HG02852 (cell line): Measurements from ENCODE around the gene MYPN.

Source experiments
- ATAC-seq: cut with Tn5 transposase; IDR thresholded peaks from one replicate; pipeline ENCODE4 v1.9.1; 2021; ENCODE audit warnings: mild to moderate bottlenecking, moderate library complexity; ENCODE audit not compliant: unreplicated experiment

Gene MYPN

DNA sequence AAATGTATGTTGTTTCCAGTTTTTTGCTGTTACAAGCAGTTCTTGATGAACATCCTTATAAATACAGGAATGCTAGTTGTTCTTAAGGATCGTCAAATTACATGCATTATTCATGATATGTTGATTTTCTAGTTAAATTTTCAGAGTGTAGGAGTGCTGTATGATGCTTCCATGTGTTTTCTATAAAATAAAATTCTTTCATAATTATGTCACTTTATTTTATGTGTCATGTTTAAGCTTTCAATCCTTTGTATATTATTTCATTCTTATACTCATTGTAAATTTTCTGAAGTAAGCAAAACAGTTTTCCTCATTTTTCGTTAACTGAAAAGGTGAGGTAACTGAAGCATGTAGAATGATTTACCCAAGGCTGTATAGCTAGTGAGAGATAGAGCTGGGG, 16.8 kb upstream of the MYPN start:
- no peak for ATAC-seq

DNA sequence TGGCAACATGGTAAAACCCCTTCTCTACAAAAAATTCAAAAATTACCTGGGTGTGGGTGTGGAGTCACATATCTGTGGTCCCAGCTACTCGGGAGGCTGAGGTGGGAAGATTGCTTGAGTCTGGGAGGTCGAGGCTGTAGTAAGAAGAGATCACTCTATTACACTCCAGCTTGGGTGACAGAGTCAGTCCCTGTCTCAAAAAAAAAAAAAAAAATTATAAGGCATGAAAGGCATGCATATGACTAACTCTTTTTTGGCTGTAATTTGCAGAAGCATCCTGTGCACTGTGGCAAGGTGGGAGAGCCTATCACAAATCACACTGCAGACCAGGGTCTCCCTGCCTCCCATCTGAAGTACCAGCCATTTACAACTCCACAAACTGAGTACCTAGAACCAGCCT, 14.1 kb upstream of the MYPN start:
- ATAC-seq: no peak

DNA sequence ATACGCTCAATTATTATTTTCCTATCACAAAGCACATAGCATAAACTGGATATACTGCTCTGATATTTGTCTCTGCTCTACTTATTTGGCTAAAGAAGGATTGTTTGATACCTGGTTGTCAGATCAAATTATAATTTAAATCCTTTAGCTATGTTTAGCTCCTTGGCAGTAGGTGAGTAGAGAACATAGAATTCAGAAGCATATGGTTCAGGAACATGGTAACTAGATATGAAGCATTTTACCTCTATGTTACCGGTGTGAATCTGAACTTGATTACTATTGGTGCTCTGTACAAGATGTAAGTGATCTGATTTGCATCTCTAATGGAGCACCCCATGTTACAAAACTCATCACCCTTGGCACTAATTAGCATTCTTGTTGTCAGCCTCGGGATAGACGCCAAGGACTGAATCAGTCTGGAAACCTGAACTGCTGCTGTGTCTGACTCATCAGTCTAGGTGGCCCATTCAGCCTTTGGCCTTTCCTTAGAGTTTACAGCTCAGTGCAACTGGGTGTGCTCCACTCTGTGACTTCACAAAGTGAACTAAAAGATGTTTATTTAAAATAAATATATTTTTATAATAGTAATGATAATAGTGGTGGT, 12.3 kb upstream of the MYPN start:
- ATAC-seq: no peak

DNA sequence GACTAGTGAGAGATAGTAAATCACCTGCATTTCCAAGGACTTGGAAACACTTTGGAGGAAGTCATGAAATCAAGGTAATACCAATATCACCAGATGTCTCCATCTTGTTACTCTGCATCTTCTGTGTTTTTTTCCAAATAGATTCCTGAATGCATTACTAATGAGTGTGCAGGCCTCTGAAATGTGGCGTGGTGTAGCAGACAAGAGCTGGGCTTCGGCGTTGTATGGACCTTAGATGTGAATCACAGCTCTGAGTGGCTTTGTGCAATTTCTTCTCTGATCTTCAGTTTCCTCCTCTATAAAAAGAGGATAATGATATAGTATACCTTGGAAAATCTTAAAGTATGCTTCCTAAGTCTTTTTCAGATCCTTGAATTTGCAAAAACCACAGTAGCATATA, 9.6 kb upstream of the MYPN start:
- no peak for ATAC-seq

DNA sequence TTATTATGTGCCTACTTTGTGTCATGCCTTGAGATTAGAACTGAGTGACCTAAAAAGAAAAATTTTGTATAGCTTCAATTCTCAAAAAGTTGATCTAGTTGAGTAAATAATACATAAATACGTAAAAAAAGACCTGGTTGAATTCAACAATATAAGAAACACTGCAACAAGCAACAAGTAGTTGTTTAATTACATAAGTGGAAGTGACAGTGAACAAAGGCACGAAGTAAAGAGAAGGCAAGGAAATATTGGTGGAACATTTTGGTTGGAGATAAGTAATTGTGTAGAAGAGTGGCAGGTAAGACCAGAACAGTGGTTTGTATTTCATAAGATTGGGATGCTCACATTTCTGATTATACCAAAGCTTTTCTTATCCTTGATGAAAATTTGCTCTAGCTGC, 8.2 kb upstream of the MYPN start:
- ATAC-seq: no peak

DNA sequence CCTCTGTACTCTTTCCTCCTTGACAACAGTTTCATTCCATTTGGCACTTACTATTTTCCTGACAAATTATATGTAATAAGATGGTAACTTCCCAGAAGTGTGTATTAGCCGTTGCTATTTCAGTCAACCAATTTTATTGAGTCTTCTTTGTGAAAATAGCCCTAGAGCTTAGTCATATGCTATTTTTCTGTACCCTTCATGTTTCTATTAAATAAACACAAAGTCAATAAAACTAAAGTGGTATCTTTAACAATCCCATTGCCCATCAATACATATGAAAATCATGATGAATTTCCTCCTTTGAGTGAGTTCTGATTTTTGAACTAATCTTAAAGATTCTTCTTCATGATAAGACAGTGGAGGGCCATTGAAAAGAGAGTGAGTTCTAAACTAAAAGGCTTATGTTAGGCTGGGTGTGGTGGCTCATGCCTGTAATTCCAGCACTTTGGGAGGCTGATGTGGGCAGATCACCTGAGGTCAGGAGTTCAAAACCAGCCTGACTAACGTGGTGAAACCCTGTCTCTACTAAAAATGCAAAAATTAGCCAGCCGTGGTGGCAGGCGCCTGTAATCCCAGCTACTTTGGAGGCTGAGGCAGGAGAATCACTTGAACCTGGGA, 5.9 kb upstream of the MYPN start:
- no peak for ATAC-seq

DNA sequence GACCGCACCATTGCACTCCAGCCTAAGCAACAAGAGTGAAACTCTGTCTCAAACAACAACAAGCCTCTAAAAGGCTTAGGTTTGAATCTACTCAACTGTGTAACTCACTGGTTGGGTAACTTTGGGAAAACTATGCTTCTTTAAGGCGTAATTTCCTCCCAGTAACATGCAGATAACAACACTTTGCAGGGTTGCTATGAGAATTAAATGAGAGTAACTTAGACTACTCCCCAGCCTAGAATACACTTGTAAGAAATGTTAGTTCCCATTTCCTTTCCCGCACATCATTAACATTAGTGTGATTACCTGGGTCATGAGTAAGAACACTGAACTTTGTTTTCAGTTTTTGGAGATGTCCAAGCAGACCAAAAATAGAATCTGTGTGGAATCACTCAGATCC, 5.4 kb upstream of the MYPN start:
- no peak for ATAC-seq

DNA sequence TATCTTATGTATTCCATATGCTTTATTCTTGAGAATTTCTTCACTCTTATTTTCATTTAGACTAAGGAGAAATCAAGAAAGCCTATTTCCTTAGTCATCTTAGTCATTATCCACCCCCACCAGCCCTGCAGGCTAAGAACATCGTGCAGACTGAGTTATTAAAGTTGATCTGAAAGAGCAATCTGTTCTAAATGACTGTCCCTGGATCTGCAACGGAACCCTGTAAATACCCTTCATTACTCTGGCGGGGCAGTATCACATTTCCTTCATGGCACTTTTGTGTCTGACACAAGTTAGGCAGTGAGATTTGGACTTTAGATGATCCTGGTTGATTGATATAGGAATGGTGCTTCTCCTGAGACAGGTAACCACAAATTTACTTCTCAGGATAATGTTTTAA, 3.5 kb upstream of the MYPN start:
- ATAC-seq: no peak

DNA sequence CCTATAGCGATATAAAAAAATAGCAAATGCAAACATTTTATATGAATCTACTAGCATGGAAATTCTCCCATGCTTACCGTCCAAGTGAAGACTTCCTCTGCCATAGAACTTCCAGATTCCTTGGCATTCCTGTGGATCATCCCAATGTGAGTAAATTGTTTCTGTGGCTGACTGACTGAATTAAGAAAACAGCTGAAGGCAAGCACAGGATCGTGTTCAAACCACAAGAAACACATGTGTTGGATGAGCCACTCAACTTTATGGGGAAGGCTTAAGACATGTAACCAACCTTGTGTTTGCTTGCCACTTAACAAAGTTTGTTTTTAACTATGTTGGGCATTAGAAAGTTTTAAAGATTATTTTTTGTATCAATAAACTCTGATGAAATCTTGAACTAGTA, 2.6 kb upstream of the MYPN start:
- ATAC-seq: no peak

DNA sequence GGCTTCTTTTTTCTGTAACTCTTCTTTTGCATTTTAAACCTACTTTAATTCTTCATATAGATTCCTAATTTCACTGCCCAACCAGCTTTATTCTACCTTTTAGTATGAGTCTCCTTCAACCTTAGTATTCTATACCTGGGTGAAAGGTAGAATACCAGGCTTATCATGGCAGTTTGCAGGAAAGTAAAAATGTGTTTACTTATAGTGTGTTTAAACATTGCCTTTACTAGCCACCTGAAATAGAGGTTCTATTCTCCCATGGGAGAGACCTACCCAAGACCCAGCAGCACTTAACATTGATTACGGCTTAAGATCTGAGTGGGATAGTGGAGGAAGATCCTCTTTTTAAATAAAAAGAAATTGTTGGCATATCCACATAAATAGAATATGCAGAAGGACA, 1.6 kb upstream of the MYPN start:
- no peak for ATAC-seq

DNA sequence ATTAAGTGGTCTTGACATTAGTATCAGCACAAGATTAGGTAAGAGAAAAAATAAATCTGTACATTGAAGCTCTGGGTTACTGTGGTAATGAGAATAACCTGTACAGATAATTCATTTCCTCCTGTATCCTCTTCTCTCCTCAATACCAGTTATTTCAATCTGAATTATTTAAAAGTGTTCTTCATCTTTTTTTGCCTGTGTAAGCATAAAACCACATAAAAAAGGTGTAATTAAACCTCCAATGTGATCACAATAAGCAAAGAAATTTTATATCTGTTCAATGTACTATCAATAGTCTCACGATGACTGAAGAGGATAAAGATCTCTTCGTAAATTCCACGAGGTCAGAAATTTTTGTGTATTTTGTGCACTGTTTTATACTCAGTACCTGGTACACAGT, 1.2 kb upstream of the MYPN start:
- no peak for ATAC-seq

DNA sequence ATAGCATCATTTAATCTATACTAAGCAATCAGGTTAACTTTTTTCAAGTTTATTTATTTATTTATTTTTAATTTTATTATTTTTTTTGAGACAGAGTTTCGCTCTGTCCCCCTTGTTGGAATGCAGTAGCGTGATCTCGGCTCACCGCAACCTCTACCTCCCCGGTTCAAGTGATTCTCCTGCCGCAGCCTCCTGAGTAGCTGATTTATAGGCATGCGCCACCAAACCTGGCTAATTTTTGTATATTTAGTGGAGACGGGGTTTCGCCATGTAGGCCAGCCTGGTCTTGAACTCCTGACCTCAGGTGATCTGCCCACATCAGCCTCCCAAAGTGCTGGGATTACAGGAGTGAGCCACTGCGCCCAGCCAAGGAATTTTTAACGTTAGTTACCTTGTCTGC, 635 bp upstream of the MYPN start:
- no peak for ATAC-seq

DNA sequence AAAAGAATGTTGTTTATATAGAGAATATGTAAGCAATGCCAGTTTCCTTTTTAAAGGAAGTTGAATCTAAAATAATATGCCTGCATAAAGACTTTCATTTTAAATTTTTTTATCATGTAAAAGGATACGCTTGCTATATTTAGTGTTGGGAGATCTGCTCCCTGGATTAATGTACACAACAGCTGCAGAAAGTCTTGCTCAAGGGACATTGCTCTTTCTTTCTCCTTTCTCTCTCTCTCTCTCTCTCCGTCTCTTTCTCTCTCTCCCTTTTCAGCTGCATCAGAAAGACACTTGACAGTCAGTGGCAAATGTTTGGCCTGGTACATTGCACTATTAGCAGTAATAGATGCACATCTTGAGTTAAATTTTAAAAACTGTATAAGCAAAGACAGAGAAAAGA, 739 bp downstream of the MYPN start:
- no peak for ATAC-seq

DNA sequence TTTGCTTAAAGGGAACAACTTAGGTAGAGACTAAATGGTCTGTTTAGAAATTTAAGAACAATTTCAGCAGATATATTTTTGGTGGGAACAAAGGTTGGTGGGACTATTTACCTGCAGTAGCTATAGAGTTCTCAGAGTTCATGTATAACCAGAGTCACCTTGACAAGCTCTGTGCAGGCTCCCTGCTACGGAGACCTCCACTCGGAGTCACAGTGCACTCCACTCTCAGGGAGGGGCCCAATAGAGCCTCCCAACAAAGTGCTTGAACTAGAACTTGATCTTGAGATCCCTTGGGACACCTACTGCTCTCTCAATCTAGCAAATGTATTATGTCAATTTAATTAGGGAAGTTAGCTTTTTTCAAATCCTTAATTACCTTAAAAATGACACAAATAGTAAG, 2.3 kb downstream of the MYPN start:
- ATAC-seq: no peak

DNA sequence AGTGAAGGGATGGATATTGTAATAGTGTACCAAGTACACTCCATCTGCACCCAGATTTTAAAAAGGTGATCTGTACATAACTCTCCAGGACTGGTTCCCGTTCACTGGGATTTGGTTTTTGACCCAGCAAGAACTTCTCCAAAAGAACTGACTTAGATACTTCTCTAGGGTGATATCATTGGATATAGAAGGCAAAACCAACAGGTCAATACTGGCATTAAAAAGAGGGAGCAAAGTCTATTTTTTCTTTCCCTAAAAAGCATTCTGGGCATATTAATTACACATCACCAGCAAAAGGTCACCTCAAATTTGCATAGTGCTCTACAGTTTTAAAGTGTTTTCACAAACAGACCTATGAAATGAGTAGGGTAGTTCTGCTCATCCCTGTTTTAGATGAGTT, 3.5 kb downstream of the MYPN start:
- ATAC-seq: no peak

DNA sequence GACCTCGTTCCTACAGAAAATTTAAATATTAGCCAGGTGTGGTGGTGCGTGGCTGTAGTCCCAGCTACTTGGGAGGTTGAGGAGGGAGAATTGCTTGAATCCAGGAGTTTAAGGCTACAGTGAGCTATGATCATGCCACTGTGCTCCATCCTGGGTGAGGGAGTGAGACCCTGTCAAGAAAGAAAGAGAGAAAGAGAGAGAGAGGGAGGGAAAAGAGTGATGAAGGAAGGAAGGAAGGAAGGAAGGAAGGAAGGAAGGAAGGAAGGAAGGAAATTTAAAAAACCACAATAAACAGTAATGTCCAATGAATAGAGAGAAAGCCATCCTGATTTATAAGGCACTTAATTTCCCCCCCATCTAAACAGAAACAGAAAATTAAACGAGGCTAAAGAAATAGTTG, 9.4 kb downstream of the MYPN start:
- no peak for ATAC-seq

DNA sequence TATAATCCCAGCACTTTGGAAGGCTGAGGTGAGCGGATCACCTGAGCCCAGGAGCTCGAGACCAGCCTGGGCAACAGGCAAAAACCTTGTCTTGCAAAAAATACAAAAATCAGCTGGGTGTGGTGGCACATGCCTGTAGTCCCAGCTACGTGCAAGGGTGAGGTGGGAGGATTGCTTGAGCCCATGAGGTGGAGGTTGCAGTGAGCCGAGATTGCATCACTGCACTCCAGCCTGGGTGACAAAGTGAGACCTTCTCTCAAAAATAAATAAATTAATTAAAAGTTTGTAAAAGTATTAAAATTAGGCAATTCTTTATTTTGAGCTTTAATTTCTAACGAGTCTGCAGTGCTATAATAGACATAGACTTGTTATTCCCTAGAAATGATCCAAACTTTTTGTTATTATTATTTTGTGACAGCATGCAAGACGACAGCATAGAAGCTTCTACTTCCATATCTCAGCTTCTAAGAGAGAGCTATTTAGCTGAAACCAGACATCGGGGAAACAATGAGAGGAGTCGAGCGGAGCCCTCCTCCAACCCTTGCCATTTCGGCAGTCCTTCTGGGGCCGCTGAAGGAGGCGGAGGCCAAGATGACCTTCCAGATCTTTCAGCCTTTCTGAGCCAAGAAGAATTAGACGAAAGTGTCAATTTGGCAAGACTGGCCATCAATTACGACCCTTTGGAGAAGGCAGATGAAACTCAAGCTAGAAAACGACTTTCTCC, 11.9 kb downstream of the MYPN start:
- ATAC-seq: no peak

DNA sequence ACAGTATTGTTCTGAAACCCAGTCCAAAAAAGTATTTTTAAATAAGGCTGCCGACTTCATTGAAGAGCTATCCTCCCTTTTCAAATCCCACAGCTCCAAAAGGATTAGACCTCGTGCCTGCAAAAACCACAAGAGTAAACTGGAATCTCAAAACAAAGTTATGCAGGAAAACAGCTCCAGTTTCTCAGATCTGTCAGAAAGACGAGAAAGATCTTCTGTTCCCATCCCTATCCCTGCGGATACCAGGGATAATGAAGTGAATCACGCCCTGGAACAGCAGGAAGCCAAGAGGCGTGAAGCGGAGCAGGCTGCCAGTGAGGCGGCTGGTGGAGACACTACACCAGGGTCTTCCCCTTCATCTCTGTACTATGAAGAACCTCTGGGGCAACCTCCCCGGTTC, 12.6 kb downstream of the MYPN start:
- ATAC-seq: no peak

DNA sequence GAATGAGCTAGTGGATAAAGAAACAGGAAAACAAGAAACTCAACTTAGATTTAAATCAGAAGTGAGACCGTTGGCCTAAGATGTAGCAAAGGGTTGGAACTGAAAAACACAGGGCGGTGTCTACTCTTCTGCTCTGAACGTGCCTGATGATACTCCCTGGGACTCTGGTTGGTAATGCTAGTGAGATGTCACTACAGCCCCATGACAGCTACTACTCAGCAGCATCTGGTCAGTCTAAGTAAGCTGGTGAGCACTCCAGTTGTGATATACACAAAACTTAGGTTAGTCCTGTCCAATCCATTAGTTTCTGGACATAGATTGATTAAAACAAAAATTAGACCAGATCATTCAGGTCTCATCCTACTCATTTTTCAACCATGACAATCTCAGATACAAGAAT, 15.4 kb downstream of the MYPN start:
- no peak for ATAC-seq

DNA sequence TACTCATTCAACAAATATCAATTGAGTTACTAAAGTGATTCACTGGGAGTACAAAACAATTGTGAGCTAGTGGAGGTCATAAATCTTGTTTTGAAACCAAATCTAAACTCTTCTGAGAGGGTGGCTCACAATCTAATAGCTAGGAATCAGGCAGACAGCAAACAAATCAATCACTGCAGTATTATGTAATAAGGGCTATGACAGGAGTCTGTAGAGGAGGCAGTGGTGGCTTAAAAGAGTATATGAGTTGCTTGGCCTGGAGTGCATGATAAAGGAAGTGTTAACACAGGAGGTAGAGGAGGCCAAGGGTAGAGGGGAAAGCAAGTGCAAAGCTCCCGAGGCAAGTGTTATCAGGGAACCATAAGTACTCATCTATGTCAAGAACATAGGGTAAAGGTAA, 16.5 kb downstream of the MYPN start:
- no peak for ATAC-seq

DNA sequence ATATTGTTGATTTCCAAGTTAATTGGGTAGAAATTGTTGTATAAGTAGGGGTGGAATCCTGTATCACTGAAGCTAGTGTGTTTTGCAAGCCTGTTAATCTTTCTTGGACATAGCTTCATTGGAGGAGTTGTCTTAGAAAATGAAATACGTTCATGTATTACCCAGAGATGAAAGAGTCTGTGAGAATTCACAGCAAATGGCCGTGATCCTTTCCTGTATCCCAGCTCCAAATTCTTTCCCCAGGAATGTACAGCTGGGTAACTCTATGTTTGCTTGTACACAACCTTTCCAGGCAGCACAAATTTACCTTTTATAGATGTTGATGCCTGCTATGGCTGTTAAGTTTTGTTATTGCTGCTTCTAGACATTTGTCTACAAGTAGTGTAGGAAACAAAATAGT, 18.7 kb downstream of the MYPN start:
- ATAC-seq: no peak

DNA sequence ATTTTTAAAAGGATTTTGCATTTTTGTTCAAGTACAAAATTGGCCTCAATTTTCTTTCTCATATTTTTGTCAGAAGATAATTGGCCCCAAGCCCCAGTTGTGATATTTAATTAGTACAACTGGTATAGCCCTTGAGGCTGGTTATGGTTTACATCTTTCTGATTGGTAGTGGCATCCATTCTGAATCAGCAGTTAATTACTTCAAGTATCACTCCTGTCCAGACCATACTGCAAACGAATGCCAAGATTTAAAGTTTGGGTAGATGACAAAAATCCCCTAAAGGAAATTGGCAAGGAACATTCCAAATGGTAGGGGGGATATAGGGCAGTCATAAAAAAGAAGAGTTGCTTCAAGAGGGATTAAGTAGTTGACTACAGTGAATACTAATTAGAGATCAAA, 23.1 kb downstream of the MYPN start:
- ATAC-seq: no peak

DNA sequence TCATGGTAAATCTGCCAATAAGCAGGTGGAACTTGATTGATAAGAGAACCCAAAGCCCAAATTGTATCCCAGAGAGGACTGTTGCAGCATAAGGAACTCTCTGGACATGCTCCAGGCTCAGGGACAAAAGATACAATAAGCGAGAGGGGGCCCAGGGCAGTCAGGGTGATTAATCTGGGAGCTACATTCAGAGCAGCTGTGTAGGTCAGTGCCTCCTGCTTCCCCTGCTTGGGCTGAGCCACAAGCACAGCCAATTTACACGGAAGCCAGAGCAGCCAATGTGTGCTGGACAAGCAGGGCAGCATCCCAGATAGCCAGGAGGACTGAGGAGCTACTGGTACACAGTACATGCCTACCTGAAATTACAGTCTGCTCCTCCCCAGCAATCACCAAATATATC, 24.2 kb downstream of the MYPN start:
- no peak for ATAC-seq
